A549 (cell line): ENCODE results near the gene RNASE7. TPM values are rescaled to one million over a fixed set of nuclear protein-coding genes. Genes with fewer than 3 reads are reported as not detected.

Experiments used
- ATAC-seq, 2 experiments: fragments of 200-7000 bp in 1 of 2; fragments of >200 bp in 1 of 2; cut with Nextera tagmentation in 1 of 2; cut with Tn5 transposase in 1 of 2; 3 replicates each; pipeline versions ENCODE4 v1.8.0 to v1.9.1; 2018 to 2020; ENCODE audit warnings: mild to moderate bottlenecking in 1 of 2, moderate library complexity in 1 of 2
- CTCF ChIA-PET: fragments of 300-600 bp; sonication (Branson Sonifier 250); formaldehyde crosslinking; extraction: SDS; loops from one replicate; lab custom pipeline; 2021; ENCODE audit warnings: antibody characterized with exemption, inconsistent platforms; lab: Yijun Ruan, JAX
- POLR2A ChIA-PET: fragments of 350-600 bp; formaldehyde crosslinking; extraction: SDS; loops from one replicate; lab custom pipeline; 2021; ENCODE audit warnings: antibody characterized with exemption, inconsistent platforms; lab: Yijun Ruan, JAX
- DNase-seq, 2 experiments: peaks; one replicate each; pipeline versions ENCODE4 v3.0.0 to v3.0.0-alpha.2; 2011 to 2016; ENCODE audit warnings: low read depth in 1 of 2, low spot score in 1 of 2
- FAIRE-seq: peaks from 2 replicates; lab custom pipeline; 2011; peaks lifted over from hg19 to GRCh38; lab: Jason Lieb, UNC
- H3K27ac ChIP-seq, 2 experiments: fragments of >200 bp; sonication (Bioruptor Twin); formaldehyde crosslinking; 3 replicates each; pipeline ENCODE4 v1.5.1; 2016 to 2017
- H3K4me1 ChIP-seq: fragments of >200 bp; sonication (Bioruptor Twin); formaldehyde crosslinking; 3 replicates; pipeline ENCODE4 v1.6.1; 2016
- H3K4me2 ChIP-seq: fragments of >200 bp; sonication (Bioruptor Twin); formaldehyde crosslinking; 3 replicates; pipeline ENCODE4 v1.6.1; 2016
- H3K4me3 ChIP-seq: fragments of >200 bp; sonication (Bioruptor Twin); formaldehyde crosslinking; 3 replicates; pipeline ENCODE4 v1.5.1; 2016
- H3K9me3 ChIP-seq: fragments of >200 bp; sonication (Bioruptor Twin); formaldehyde crosslinking; 3 replicates; pipeline ENCODE4 v1.6.1; 2016
- CBX2 ChIP-seq: fragments of 200-600 bp; sonication (generic); IDR thresholded peaks from 2 replicates; pipeline ENCODE4 v1.6.1; 2016; ENCODE audit warnings: low read depth, mild to moderate bottlenecking, borderline replicate concordance
- CBX8 ChIP-seq: fragments of 200-600 bp; sonication (generic); IDR thresholded peaks from 2 replicates; pipeline ENCODE4 v1.6.1; 2016
- CEBPB ChIP-seq, 2 experiments: fragments of >200 bp in 1 of 2; sonication (Bioruptor Twin) in 1 of 2; formaldehyde crosslinking in 1 of 2; IDR thresholded peaks; 2 replicates each; pipeline ENCODE4 v1.6.1; 2012 to 2016
- CTCF ChIP-seq: fragments of >200 bp; sonication (Bioruptor Twin); formaldehyde crosslinking; IDR thresholded peaks from 3 replicates; pipeline ENCODE4 v1.5.1; 2016
- E2F6 ChIP-seq: IDR thresholded peaks from 2 replicates; pipeline ENCODE4 v1.6.1; 2012; ENCODE audit warnings: low read depth, borderline replicate concordance
- EHMT2 ChIP-seq: fragments of 200-600 bp; sonication (generic); IDR thresholded peaks from 2 replicates; pipeline ENCODE4 v1.6.1; 2016; ENCODE audit warnings: antibody characterized with exemption, low read depth, mild to moderate bottlenecking, moderate library complexity
- ELK1 ChIP-seq: fragments of 150-350 bp; IDR thresholded peaks from 2 replicates; pipeline ENCODE4 v1.6.1; 2014; ENCODE audit warnings: low read depth, mild to moderate bottlenecking, low read length
- EP300 ChIP-seq, 2 experiments: fragments of >200 bp; sonication (Bioruptor Twin); formaldehyde crosslinking; IDR thresholded peaks; 2 replicates in 1 of 2; 3 replicates in 1 of 2; pipeline ENCODE4 v1.6.1; 2016 to 2017
- ESRRA ChIP-seq: fragments of 150-350 bp; IDR thresholded peaks from 2 replicates; pipeline ENCODE4 v1.6.1; 2014; ENCODE audit warnings: mild to moderate bottlenecking, low read length, borderline replicate concordance
- FOSB ChIP-seq: fragments of 250-450 bp; sonication (Bioruptor Pico); IDR thresholded peaks from 2 replicates; pipeline ENCODE4 v1.5.0; 2020; ENCODE audit warnings: mild to moderate bottlenecking, moderate library complexity
- HES2 ChIP-seq: fragments of >200 bp; sonication (Bioruptor Twin); formaldehyde crosslinking; IDR thresholded peaks from 2 replicates; pipeline ENCODE4 v1.6.1; 2016
- HEYL ChIP-seq: fragments of 250-450 bp; sonication (Bioruptor Pico); IDR thresholded peaks from 2 replicates; pipeline ENCODE4 v1.8.0; 2021; ENCODE audit warnings: mild to moderate bottlenecking, moderate library complexity
- HMGXB4 ChIP-seq: fragments of 250-450 bp; sonication (Bioruptor Pico); IDR thresholded peaks from 2 replicates; pipeline ENCODE4 v1.5.0; 2021; ENCODE audit warnings: mild to moderate bottlenecking, moderate library complexity, borderline replicate concordance
- HOXA7 ChIP-seq: fragments of 250-450 bp; sonication (Bioruptor Pico); IDR thresholded peaks from 2 replicates; pipeline ENCODE4 v1.5.0; 2020; ENCODE audit warnings: mild to moderate bottlenecking, moderate library complexity
- MYC ChIP-seq: IDR thresholded peaks from 2 replicates; pipeline ENCODE4 v1.6.1; 2012; ENCODE audit warnings: mild to moderate bottlenecking, inconsistent platforms, low read length, improper control_type of control experiment, borderline replicate concordance
- SMC3 ChIP-seq: fragments of >200 bp; sonication (Bioruptor Twin); formaldehyde crosslinking; IDR thresholded peaks from 3 replicates; pipeline ENCODE4 v1.6.1; 2018; ENCODE audit warnings: inconsistent platforms
- SREBF2 ChIP-seq: fragments of 450-650 bp; IDR thresholded peaks from 2 replicates; pipeline ENCODE4 v1.6.1; 2014; ENCODE audit warnings: mild to moderate bottlenecking, moderate library complexity
- USF2 ChIP-seq: fragments of 450-650 bp; IDR thresholded peaks from 2 replicates; pipeline ENCODE4 v1.6.1; 2014; ENCODE audit warnings: antibody characterized with exemption
- ZFP36 ChIP-seq: fragments of 450-650 bp; IDR thresholded peaks from 2 replicates; pipeline ENCODE4 v1.6.1; 2014; ENCODE audit warnings: borderline replicate concordance; ENCODE audit not compliant: partially characterized antibody
- ZNF302 ChIP-seq: fragments of 250-450 bp; sonication (Bioruptor Pico); IDR thresholded peaks from 2 replicates; pipeline ENCODE4 v1.9.0; 2021; ENCODE audit warnings: inconsistent platforms, mild to moderate bottlenecking, moderate library complexity
- ZSCAN20 ChIP-seq: fragments of 250-450 bp; sonication (Bioruptor Pico); IDR thresholded peaks from 2 replicates; pipeline ENCODE4 v1.8.0; 2022; ENCODE audit warnings: mild to moderate bottlenecking, moderate library complexity
- WGBS: methylation state at CpG from one replicate; pipeline ENCODE4 v1.1.6; 2017; ENCODE audit errors: missing lambda C conversion rate; 5-methylcytosine and 5-hydroxymethylcytosine counted together
- polyA plus RNA-seq, 4 experiments: library from polyadenylated mRNA; depleted of rRNA in 3 of 4; stranded (reverse); fragments of >200 nt; fragmentation: RNase III in 1 of 4; extraction: RNeasy Plus Mini Kit Qiagen cat#74134 plus additional on column Dnase treatment in 1 of 4; gene quantifications; 2 replicates in 3 of 4; 3 replicates in 1 of 4; pipeline ENCODE4 v1.2.3, GENCODE V29; 2011 to 2017

RNASE7 gene
- polyA plus RNA-seq, 2 of the 4 experiments (the other 2 are of a cell fraction) = not detected

- ATAC-seq = no peak
- Histone ChIP-seq H3K4me2 (peak overlapping the region; percentile 99), H3K27ac (peak overlapping the region; percentile 83 to 95; a peak in 5 of 6 replicates), H3K4me3 (peak overlapping the region; percentile 79; the same call in 2 of the 3 replicates), H3K9me3 (no peaks in the 10 kb centered on the region), H3K4me1 (peaks cover 23% of the 10 kb centered on the region)
- WGBS = 67% methylated on average over 4 of the region's 4 CpGs
- FAIRE-seq = no peak
- ChIA-PET POLR2A (interaction anchor here (0.6 to 2.2 kb wide), 4 partner anchors 15 to 54 kb away, joined by 3 to 9 read pairs (median 4); no protein-coding TSS in a partner anchor), CTCF (interaction anchor here (0.6 to 15.5 kb wide), 9 partner anchors 10 to 441 kb away, joined by 3 to 369 read pairs (median 10); partner anchors contain the start of genes TMEM253 and ZNF219)
- TF ChIP-seq CEBPB (IDR thresholded peaks at IDR 0.05) (no peak), FOSB (CRISPR knock-in tag) (no peak), EHMT2 (no peak), ZNF302 (CRISPR knock-in tag) (no peak), CBX8 (no peak), ESRRA (no peak), USF2 (no peak), CTCF (no peak), ZFP36 (no peak), HMGXB4 (CRISPR knock-in tag) (no peak), ZSCAN20 (CRISPR knock-in tag) (no peak), EP300 (IDR thresholded peaks at IDR 0.05) (no peak), CBX2 (no peak), E2F6 (no peak), MYC (no peak), HES2 (no peak)
- DNase-seq = peak in 1 of 2 experiments; percentile 32
These were observed 29.9 kb downstream of the RNASE7 start for GRCh38 chr14:21072031-21072473.

GRCh38 chr14:21072781-21073339 lies 30.7 kb downstream of the RNASE7 start:
- ATAC-seq (no peak), DNase-seq (no peak), FAIRE-seq (no peak)
- ChIA-PET POLR2A (no interaction called here), CTCF (interaction anchor here (1.3 to 15.5 kb wide), 7 partner anchors 9 to 101 kb away, joined by 3 to 369 read pairs (median 25); partner anchors contain the start of genes TMEM253 and ZNF219)
- Histone ChIP-seq H3K4me3 (no peak overlapping the region), H3K27ac (no peak overlapping the region)
- WGBS = 92% methylated on average over 9 of the region's 9 CpGs
- TF ChIP-seq CTCF = no peak
- no peak for TF ChIP-seq SMC3
- TF ChIP-seq EHMT2 = no peak
- TF ChIP-seq ELK1 = no peak
- no peak for TF ChIP-seq HOXA7
- no peak for TF ChIP-seq ESRRA
- no peak for TF ChIP-seq SREBF2
- TF ChIP-seq HEYL (CRISPR knock-in tag) = no peak
- TF ChIP-seq E2F6 = no peak
- TF ChIP-seq, all 56 proteins: peak for 0
- Histone ChIP-seq H3K4me2 (no peak overlapping the region), H3K4me1 (peaks cover 23% of the 10 kb centered on the region), H3K9me3 (no peaks in the 10 kb centered on the region)
